ENCODE measurements around the gene MPDZ.
A peak's percentile ranks its signal among the peaks of the same experiment; 100 is the strongest.

Gene MPDZ

GRCh38 chr9:13186091-13186490 is 93.4 kb downstream of the MPDZ start:
- DNase-seq (ENCODE audit: low spot score), result no peak

GRCh38 chr9:13181652-13182051 is 97.8 kb downstream of the MPDZ start:
- peak; percentile 63 for DNase-seq (ENCODE audit: low spot score)

GRCh38 chr9:13179257-13179656 is 100.2 kb downstream of the MPDZ start:
- no peak for DNase-seq (ENCODE audit: low spot score)

GRCh38 chr9:13175732-13176131 is 103.8 kb downstream of the MPDZ start:
- DNase-seq (ENCODE audit: low spot score), result no peak

GRCh38 chr9:13174906-13175639 is 104.4 kb downstream of the MPDZ start:
- no peak for DNase-seq (ENCODE audit: low spot score)

- DNase-seq (ENCODE audit: low spot score), result no peak
These were observed 105.9 kb downstream of the MPDZ start for GRCh38 chr9:13173553-13173952.

GRCh38 chr9:13171261-13171660 is 108.2 kb downstream of the MPDZ start:
- DNase-seq (ENCODE audit: low spot score), result no peak

GRCh38 chr9:13166996-13167395 is 112.5 kb downstream of the MPDZ start:
- no peak for DNase-seq (ENCODE audit: low spot score)

GRCh38 chr9:13165956-13166355 is 113.5 kb downstream of the MPDZ start:
- DNase-seq (ENCODE audit: low spot score), result no peak

- no peak for DNase-seq (ENCODE audit: low spot score)
These were observed 114.1 kb downstream of the MPDZ start for GRCh38 chr9:13165236-13165945.

- no peak for DNase-seq (ENCODE audit: low spot score)
These were observed 115.5 kb downstream of the MPDZ start for GRCh38 chr9:13163946-13164345.

- no peak for DNase-seq (ENCODE audit: low spot score)
These were observed 116.2 kb downstream of the MPDZ start for GRCh38 chr9:13163287-13163686.

GRCh38 chr9:13160051-13160450 is 119.4 kb downstream of the MPDZ start:
- no peak for DNase-seq (ENCODE audit: low spot score)

- DNase-seq (ENCODE audit: low spot score), result no peak
These were observed 120.5 kb downstream of the MPDZ start for GRCh38 chr9:13158986-13159385.

GRCh38 chr9:13151489-13151888 is 128.0 kb downstream of the MPDZ start:
- DNase-seq (ENCODE audit: low spot score), result no peak

- DNase-seq (ENCODE audit: low spot score), result no peak
These were observed 130.0 kb downstream of the MPDZ start for GRCh38 chr9:13149454-13149853.

GRCh38 chr9:13146840-13147239 is 132.7 kb downstream of the MPDZ start:
- DNase-seq (ENCODE audit: low spot score), result no peak

GRCh38 chr9:13145340-13145739 is 134.2 kb downstream of the MPDZ start:
- no peak for DNase-seq (ENCODE audit: low spot score)

- no peak for DNase-seq (ENCODE audit: low spot score)
These were observed 135.2 kb downstream of the MPDZ start for GRCh38 chr9:13144166-13144775.

- DNase-seq (ENCODE audit: low spot score), result no peak
These were observed 136.2 kb downstream of the MPDZ start for GRCh38 chr9:13143281-13143680.

GRCh38 chr9:13142776-13143175 is 136.7 kb downstream of the MPDZ start:
- DNase-seq (ENCODE audit: low spot score), result no peak

GRCh38 chr9:13141629-13142028 is 137.9 kb downstream of the MPDZ start:
- DNase-seq (ENCODE audit: low spot score), result no peak

- no peak for DNase-seq (ENCODE audit: low spot score)
These were observed 138.5 kb downstream of the MPDZ start for GRCh38 chr9:13140843-13141592.
